ENCODE data around the gene PRKD1. TPM values are rescaled to one million over a fixed set of nuclear protein-coding genes. Genes with fewer than 3 reads are reported as not detected.

Gene PRKD1
- total and polyA plus RNA-seq, 2 of the 13 experiments (the other 11 are each of a cell fraction or from before 2014, with no cell fraction given), result 0.22 to 1.3 TPM

DNA sequence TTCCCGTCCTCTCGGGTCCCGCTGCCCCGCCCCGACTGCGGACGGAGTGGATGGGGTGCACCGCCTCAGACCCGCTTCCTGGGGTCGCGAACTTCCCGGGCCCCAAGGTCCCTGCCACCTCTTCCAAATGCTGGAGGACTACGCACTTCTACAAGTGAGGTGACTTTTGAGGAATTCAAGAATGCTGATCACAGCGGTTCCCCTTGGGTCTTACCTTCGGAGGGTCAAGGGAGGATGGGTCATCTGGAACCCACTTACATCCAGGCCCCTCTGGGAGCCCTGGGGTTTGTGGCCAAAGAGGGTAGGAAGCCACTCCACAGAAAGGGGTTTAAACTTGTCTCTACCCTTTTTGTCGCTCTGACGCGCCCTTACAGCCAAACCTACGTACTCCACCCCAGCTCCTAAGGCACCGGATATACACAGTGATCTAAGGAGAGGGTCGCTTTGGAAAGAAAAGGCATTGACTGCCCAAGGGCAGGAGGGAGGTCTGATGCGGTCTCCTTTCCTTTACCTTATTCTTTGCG, 532 bp upstream of the PRKD1 start:
- Histone ChIP-seq H3K79me2 (ENCODE audit: insufficient read depth, low read length) (no peaks in the 10 kb centered on the region), H3K4me1 (ENCODE audit: insufficient read depth, low read length) (peaks cover 10% of the 10 kb centered on the region), H2AFZ (ENCODE audit: low read length) (no peak overlapping the region), H3K9ac (ENCODE audit: insufficient read depth, low read depth, low read length) (no peak overlapping the region), H3K27me3 (ENCODE audit: control insufficient read depth in 1 of 2, insufficient read depth in 2 of 2, low read length in 2 of 2) (peaks cover 0 to 30% of the 10 kb centered on the region in 2 experiments; a peak in 4 of 5 replicates), H3K4me2 (ENCODE audit: low read depth, low read length) (peak overlapping the region; percentile 48), H4K20me1 (ENCODE audit: insufficient read depth, low read length) (no peaks in the 10 kb centered on the region), H3K9me3 (ENCODE audit: low read length) (no peaks in the 10 kb centered on the region), H3K36me3 (replicated peaks in 1 of 2; ENCODE audit: control insufficient read depth in 1 of 2, insufficient read depth in 2 of 2, low read length in 2 of 2) (no peaks in the 10 kb centered on the region), H3K27ac (ENCODE audit: extremely low read length, insufficient read depth, low read length) (no peak overlapping the region), H3K4me3 (replicated peaks in 1 of 3; ENCODE audit: insufficient read depth in 1 of 3, low read depth in 2 of 3, low read length in 3 of 3) (peak overlapping the region; percentile 57 to 75 (median 68); a peak in 4 of 6 replicates)
- FAIRE-seq (no peak), ATAC-seq (peak; percentile 1), DNase-seq (ENCODE audit: low spot score) (no peak)
- ChIA-PET CTCF (ENCODE audit: low intra/inter-chr PET ratio, low total read pairs) (no interaction called here), POLR2A (no interaction called here)
- WGBS (ENCODE audit: low lambda C conversion rate), result 56% methylated on average over 17 of the region's 23 CpGs
- in situ Hi-C loops (cut with HindIII; ENCODE audit: extremely low pct_ligation_motif_present, low pct_unique_long_range_greater_than_20kb) (no loop called here), intact Hi-C loops (cut with micrococcal nuclease; ENCODE audit: unreplicated experiment) (loop anchor here (5.0 kb wide), 1 partner anchor 1176 kb away; no protein-coding TSS in a partner anchor)
- BruUV-seq (replicated peaks), result no TSS peak
- TF ChIP-seq, protein P1, sequence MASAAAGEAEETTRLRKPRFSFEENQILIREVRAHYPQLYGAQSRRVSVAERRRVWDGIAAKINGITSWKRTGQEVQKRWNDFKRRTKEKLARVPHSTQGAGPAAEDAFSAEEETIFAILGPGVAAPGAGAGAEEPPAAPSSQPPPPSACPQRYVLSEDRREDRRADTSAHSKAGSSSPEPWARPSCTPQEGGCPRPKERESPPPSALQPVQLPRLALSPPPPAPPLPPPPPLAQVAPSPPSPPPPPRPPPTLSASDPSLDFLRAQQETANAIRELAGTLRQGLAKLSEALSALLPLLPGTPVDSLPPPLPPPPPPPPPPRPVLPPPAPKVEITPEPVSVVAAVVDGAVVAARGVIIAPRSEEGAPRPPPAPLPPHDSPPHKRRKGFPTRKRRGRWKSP (CRISPR knock-in tag; IDR thresholded peaks at IDR 0.05), result no peak
- TF ChIP-seq DNMT1 (CRISPR knock-in tag; IDR thresholded peaks at IDR 0.05) (0 out of 2 replicates have a peak, but pooled peaks have one; percentile 8), NR3C1 (CRISPR knock-in tag; IDR thresholded peaks at IDR 0.05) (no peak), RBAK (CRISPR knock-in tag; IDR thresholded peaks at IDR 0.05) (no peak), ZNF788 (CRISPR knock-in tag; IDR thresholded peaks at IDR 0.05; ENCODE audit: borderline replicate concordance) (no peak), ZNF878 (CRISPR knock-in tag; IDR thresholded peaks at IDR 0.05) (0 out of 2 replicates have a peak, but pooled peaks have one; percentile 27), NRL (CRISPR knock-in tag; IDR thresholded peaks at IDR 0.05; ENCODE audit: borderline replicate concordance) (no peak), ZFP41 (CRISPR knock-in tag; IDR thresholded peaks at IDR 0.05; ENCODE audit: borderline replicate concordance) (no peak), ZNF768 (CRISPR knock-in tag; IDR thresholded peaks at IDR 0.05) (peak; percentile 66; the same call in 1 of the 2 replicates), SKI (IDR thresholded peaks at IDR 0.05; ENCODE audit: partially characterized antibody) (no peak), ZNF724P (CRISPR knock-in tag; IDR thresholded peaks at IDR 0.05; ENCODE audit: borderline replicate concordance) (no peak), PHF8 (CRISPR knock-in tag; IDR thresholded peaks at IDR 0.05) (peak; percentile 37; the same call in 1 of the 2 replicates), ZNF737 (CRISPR knock-in tag; IDR thresholded peaks at IDR 0.05; ENCODE audit: borderline replicate concordance) (no peak), ZNF510 (CRISPR knock-in tag; IDR thresholded peaks at IDR 0.05; ENCODE audit: low read depth) (no peak), TEAD3 (CRISPR knock-in tag; optimal IDR thresholded peaks at IDR 0.05; ENCODE audit: borderline replicate concordance) (peak; percentile 9), CBX1 (IDR thresholded peaks at IDR 0.05; ENCODE audit: low read depth) (no peak), ZNF564 (CRISPR knock-in tag; IDR thresholded peaks at IDR 0.05) (0 out of 2 replicates have a peak, but pooled peaks have one; percentile 11), FOSL2 (CRISPR knock-in tag; IDR thresholded peaks at IDR 0.05) (no peak), PAF1 (CRISPR knock-in tag; IDR thresholded peaks at IDR 0.05) (no peak)
- TF ChIP-seq, protein P2, sequence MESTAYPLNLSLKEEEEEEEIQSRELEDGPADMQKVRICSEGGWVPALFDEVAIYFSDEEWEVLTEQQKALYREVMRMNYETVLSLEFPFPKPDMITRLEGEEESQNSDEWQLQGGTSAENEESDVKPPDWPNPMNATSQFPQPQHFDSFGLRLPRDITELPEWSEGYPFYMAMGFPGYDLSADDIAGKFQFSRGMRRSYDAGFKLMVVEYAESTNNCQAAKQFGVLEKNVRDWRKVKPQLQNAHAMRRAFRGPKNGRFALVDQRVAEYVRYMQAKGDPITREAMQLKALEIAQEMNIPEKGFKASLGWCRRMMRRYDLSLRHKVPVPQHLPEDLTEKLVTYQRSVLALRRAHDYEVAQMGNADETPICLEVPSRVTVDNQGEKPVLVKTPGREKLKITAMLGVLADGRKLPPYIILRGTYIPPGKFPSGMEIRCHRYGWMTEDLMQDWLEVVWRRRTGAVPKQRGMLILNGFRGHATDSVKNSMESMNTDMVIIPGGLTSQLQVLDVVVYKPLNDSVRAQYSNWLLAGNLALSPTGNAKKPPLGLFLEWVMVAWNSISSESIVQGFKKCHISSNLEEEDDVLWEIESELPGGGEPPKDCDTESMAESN (CRISPR knock-in tag; conservative IDR thresholded peaks at IDR 0.05), result 0 out of 2 replicates have a peak, but pooled peaks have one; percentile 52
- TF ChIP-seq, protein P3, sequence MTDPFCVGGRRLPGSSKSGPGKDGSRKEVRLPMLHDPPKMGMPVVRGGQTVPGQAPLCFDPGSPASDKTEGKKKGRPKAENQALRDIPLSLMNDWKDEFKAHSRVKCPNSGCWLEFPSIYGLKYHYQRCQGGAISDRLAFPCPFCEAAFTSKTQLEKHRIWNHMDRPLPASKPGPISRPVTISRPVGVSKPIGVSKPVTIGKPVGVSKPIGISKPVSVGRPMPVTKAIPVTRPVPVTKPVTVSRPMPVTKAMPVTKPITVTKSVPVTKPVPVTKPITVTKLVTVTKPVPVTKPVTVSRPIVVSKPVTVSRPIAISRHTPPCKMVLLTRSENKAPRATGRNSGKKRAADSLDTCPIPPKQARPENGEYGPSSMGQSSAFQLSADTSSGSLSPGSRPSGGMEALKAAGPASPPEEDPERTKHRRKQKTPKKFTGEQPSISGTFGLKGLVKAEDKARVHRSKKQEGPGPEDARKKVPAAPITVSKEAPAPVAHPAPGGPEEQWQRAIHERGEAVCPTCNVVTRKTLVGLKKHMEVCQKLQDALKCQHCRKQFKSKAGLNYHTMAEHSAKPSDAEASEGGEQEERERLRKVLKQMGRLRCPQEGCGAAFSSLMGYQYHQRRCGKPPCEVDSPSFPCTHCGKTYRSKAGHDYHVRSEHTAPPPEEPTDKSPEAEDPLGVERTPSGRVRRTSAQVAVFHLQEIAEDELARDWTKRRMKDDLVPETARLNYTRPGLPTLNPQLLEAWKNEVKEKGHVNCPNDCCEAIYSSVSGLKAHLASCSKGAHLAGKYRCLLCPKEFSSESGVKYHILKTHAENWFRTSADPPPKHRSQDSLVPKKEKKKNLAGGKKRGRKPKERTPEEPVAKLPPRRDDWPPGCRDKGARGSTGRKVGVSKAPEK (CRISPR knock-in tag; IDR thresholded peaks at IDR 0.05; ENCODE audit: borderline replicate concordance), result no peak

Measured in HepG2 (cell line).